GM04504 (cell line): ENCODE measurements around the gene TREML2.

Experiments used
- DNase-seq: peaks from one replicate; pipeline ENCODE4 v3.0.0-alpha.2; 2012; ENCODE audit warnings: low read depth

TREML2 gene

DNA sequence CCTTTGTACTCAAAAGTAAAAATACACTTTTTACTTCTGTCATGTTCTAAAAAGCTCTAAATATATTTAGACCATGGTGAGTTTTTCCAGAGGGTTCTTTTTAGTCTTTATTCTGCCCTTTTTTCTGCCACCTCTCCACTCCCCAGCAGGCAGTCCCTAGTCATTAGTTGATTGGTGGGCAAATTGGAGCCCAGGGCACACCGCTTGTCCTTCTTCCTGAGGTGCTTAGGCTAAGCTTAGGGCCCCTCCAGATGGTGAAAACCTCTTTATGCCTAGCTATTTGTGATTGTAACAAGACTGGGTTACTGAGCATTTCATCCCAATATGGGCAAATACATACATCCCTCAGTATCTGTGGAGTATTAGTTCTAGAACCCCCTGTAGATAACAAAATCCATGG is 53.0 kb downstream of the TREML2 start:
- no peak for DNase-seq
